CD4-positive, alpha-beta T cell (primary cell): Measurements from ENCODE around the gene MCL1. TPM values are rescaled to one million over a fixed set of nuclear protein-coding genes. Genes with fewer than 3 reads are reported as not detected.
"Not testable (repeated sequence)": the region's sequence is repeated elsewhere in the genome, so short reads cannot be mapped to it uniquely, and the experiment has no call there.

Experiments used
- ATAC-seq: fragments of 200-7000 bp; cut with Tn5 transposase; one replicate; pipeline ENCODE4 v1.10.0; 2022; ENCODE audit warnings: mild to moderate bottlenecking; ENCODE audit not compliant: poor library complexity
- CTCF ChIA-PET: fragments of 350-600 bp; sonication (Branson Sonifier 250); formaldehyde crosslinking; loops from one replicate; lab custom pipeline; 2021; ENCODE audit warnings: antibody characterized with exemption, inconsistent platforms; lab: Charles Lee
- POLR2A ChIA-PET: fragments of 350-600 bp; sonication (Branson Sonifier 250); formaldehyde crosslinking; loops from one replicate; lab custom pipeline; 2021; ENCODE audit warnings: antibody characterized with exemption, inconsistent platforms; lab: Charles Lee
- DNase-seq, 14 experiments: peaks; one replicate each; pipeline ENCODE4 v3.0.0-alpha.2; 2013 to 2020; ENCODE audit warnings: mixed read lengths in 2 of 14
- H3K27ac ChIP-seq, 2 donors: one replicate each; pipeline versions ENCODE4 v1.5.1 to v1.7.0; 2013; ENCODE audit warnings: low read length in 2 of 2, low read depth in 1 of 2, mild to moderate bottlenecking in 1 of 2
- H3K27me3 ChIP-seq, 2 experiments: 1 replicate in 1 of 2; 2 replicates in 1 of 2; pipeline versions ENCODE4 v1.6.1 to v1.7.0; 2013; ENCODE audit warnings: low read length in 2 of 2, control low read depth in 1 of 2, mild to moderate bottlenecking in 1 of 2, moderate library complexity in 1 of 2; ENCODE audit not compliant: insufficient read depth in 2 of 2, control insufficient read depth in 1 of 2
- H3K36me3 ChIP-seq: one replicate; pipeline ENCODE4 v1.6.1; 2013; ENCODE audit warnings: low read length, control low read depth; ENCODE audit not compliant: insufficient read depth
- H3K4me1 ChIP-seq: one replicate; pipeline ENCODE4 v1.6.1; 2013; ENCODE audit warnings: low read length, control low read depth; ENCODE audit not compliant: insufficient read depth
- H3K4me3 ChIP-seq: one replicate; pipeline ENCODE4 v1.5.1; 2013; ENCODE audit warnings: mild to moderate bottlenecking, low read length, moderate library complexity
- H3K9me3 ChIP-seq, 2 experiments: 1 replicate in 1 of 2; 2 replicates in 1 of 2; pipeline versions ENCODE4 v1.6.1 to v1.7.0; 2013; ENCODE audit warnings: low read length in 2 of 2, mild to moderate bottlenecking in 2 of 2, control low read depth in 1 of 2, moderate library complexity in 1 of 2; ENCODE audit not compliant: control insufficient read depth in 1 of 2, insufficient read depth in 1 of 2
- H3K27ac Mint-ChIP-seq: one replicate; pipeline ENCODE4 v1.8.0; 2020; ENCODE audit warnings: mixed read lengths
- H3K27me3 Mint-ChIP-seq: one replicate; pipeline ENCODE4 v1.8.0; 2021; ENCODE audit warnings: mixed read lengths
- H3K36me3 Mint-ChIP-seq: one replicate; pipeline ENCODE4 v1.8.0; 2021; ENCODE audit warnings: low read depth, mixed read lengths
- H3K4me1 Mint-ChIP-seq: one replicate; pipeline ENCODE4 v1.8.0; 2021; ENCODE audit warnings: low read depth, mixed read lengths
- H3K4me3 Mint-ChIP-seq: one replicate; pipeline ENCODE4 v1.8.0; 2020; ENCODE audit warnings: mild to moderate bottlenecking, mixed read lengths
- H3K9me3 Mint-ChIP-seq: one replicate; pipeline ENCODE4 v1.8.0; 2020; ENCODE audit warnings: mixed read lengths
- intact Hi-C, 2 experiments: fragments of 100-400 bp; cut with DNase I in 1 of 2; cut with micrococcal nuclease in 1 of 2; formaldehyde crosslinking; loops; one replicate each; pipeline versions ENCODE4 v1.15.1 to v1.9.0; 2023 to 2025; cut with DNase I, micrococcal nuclease
- total RNA-seq, 174 experiments: library from RNA in 2 of 174; stranded (reverse) in 2 of 174; gene quantifications; one replicate each; pipeline ENCODE4 v1.2.3 and lab custom pipeline; 2021 to 2026
- TF ChIP-seq, protein P1 (sequence below): fragments of 200-600 bp; IDR thresholded peaks from one replicate; pipeline ENCODE4 v1.8.0; 2022; ENCODE audit warnings: antibody characterized with exemption, mild to moderate bottlenecking

MCL1 gene
- total RNA-seq, 2 experiments from 2014 or later, result 737 to 747 TPM

GRCh38 chr1:150596976-150597375 is 17.6 kb upstream of the MCL1 start:
- H3K4me3 Mint-ChIP-seq, result no peak overlapping the region
- Histone ChIP-seq H3K36me3 (peaks cover 10% of the 10 kb centered on the region), H3K27me3 (no peaks in the 10 kb centered on the region), H3K4me3 (no peak overlapping the region), H3K4me1 (peaks cover 4% of the 10 kb centered on the region), H3K9me3 (no peaks in the 10 kb centered on the region), H3K27ac (no peak overlapping the region)
- intact Hi-C loops, result no loop called here
- H3K4me1 Mint-ChIP-seq, result peaks cover 10% of the 10 kb centered on the region
- H3K27ac Mint-ChIP-seq, result peak overlapping the region; percentile 37
- H3K27me3 Mint-ChIP-seq, result no peaks in the 10 kb centered on the region
- DNase-seq (no peak), ATAC-seq (no peak)
- H3K9me3 Mint-ChIP-seq, result no peaks in the 10 kb centered on the region
- CTCF ChIA-PET, result no interaction called here
- TF ChIP-seq, protein P1, sequence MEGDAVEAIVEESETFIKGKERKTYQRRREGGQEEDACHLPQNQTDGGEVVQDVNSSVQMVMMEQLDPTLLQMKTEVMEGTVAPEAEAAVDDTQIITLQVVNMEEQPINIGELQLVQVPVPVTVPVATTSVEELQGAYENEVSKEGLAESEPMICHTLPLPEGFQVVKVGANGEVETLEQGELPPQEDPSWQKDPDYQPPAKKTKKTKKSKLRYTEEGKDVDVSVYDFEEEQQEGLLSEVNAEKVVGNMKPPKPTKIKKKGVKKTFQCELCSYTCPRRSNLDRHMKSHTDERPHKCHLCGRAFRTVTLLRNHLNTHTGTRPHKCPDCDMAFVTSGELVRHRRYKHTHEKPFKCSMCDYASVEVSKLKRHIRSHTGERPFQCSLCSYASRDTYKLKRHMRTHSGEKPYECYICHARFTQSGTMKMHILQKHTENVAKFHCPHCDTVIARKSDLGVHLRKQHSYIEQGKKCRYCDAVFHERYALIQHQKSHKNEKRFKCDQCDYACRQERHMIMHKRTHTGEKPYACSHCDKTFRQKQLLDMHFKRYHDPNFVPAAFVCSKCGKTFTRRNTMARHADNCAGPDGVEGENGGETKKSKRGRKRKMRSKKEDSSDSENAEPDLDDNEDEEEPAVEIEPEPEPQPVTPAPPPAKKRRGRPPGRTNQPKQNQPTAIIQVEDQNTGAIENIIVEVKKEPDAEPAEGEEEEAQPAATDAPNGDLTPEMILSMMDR, result no peak
- POLR2A ChIA-PET, result no interaction called here
- H3K36me3 Mint-ChIP-seq, result peaks cover 18% of the 10 kb centered on the region

GRCh38 chr1:150596095-150596892 is 16.9 kb upstream of the MCL1 start:
- Mint-ChIP-seq H3K4me1 (peaks cover 10% of the 10 kb centered on the region), H3K27me3 (no peaks in the 10 kb centered on the region), H3K4me3 (no peak overlapping the region), H3K27ac (peak overlapping the region; percentile 37), H3K9me3 (no peaks in the 10 kb centered on the region), H3K36me3 (peaks cover 18% of the 10 kb centered on the region)
- peaks cover 4% of the 10 kb centered on the region for H3K4me1 ChIP-seq
- no peak overlapping the region for H3K27ac ChIP-seq
- no peak overlapping the region for H3K4me3 ChIP-seq
- no peak for ATAC-seq
- peak in 2 of 14 experiments; percentile 24 to 38 for DNase-seq
- TF ChIP-seq, protein P1, result no peak
- H3K27me3 ChIP-seq, result no peaks in the 10 kb centered on the region
- ChIA-PET CTCF (interaction anchor here (1.4 kb wide), 1 partner anchor 35 kb away, joined by 4 read pairs; no protein-coding TSS in a partner anchor), POLR2A (no interaction called here)
- intact Hi-C loops, result no loop called here
- H3K36me3 ChIP-seq, result peaks cover 10% of the 10 kb centered on the region
- no peaks in the 10 kb centered on the region for H3K9me3 ChIP-seq

- Mint-ChIP-seq H3K9me3 (no peaks in the 10 kb centered on the region), H3K4me3 (no peak overlapping the region), H3K4me1 (peaks cover 23% of the 10 kb centered on the region), H3K36me3 (peaks cover 34% of the 10 kb centered on the region), H3K27me3 (no peaks in the 10 kb centered on the region), H3K27ac (peak overlapping the region; percentile 5)
- H3K36me3 ChIP-seq, result peaks cover 16% of the 10 kb centered on the region
- no peaks in the 10 kb centered on the region for H3K9me3 ChIP-seq
- CTCF ChIA-PET, result interaction anchor here (0.6 kb wide), 1 partner anchor 8 kb away, joined by 3 read pairs; no protein-coding TSS in a partner anchor
- no peak overlapping the region for H3K4me3 ChIP-seq
- H3K27ac ChIP-seq, result no peak overlapping the region
- DNase-seq, result no peak
- intact Hi-C loops, result loop anchor here in 1 of 2 experiments (5.0 kb wide), 1 partner anchor 220 kb away; the partner anchor contains the start of gene RPRD2
- ATAC-seq, result no peak
- H3K27me3 ChIP-seq, result no peaks in the 10 kb centered on the region
- POLR2A ChIA-PET, result interaction anchor here (0.7 to 5.5 kb wide), 6 partner anchors 10 to 47 kb away, joined by 3 to 30 read pairs (median 4); no protein-coding TSS in a partner anchor
- TF ChIP-seq, protein P1, result no peak
- peaks cover 13% of the 10 kb centered on the region for H3K4me1 ChIP-seq
Measured at GRCh38 chr1:150582371-150582770, 3.0 kb upstream of the MCL1 start.

DNA sequence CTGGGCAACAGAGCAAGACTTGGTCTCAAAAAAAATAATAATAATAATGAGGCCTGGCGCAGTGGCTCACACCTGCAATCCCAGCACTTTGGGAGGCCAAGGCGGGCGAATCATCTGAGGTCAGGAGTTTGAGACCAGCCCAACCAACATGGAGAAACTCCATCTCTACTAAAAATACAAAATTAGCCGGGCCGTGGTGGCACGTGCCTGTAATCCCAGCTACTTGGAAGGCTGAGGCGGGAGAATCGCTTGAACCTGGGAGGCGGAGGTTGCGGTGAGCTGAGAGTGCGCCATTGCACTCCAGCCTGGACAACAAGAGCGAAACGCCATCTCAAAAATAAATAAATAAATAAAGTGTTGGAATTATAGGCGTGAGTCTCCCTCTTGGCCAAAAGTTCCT is 2.6 kb upstream of the MCL1 start:
- POLR2A ChIA-PET, result interaction anchor here (0.7 to 15.4 kb wide), 6 partner anchors 9 to 34 kb away, joined by 3 to 1538 read pairs (median 7); no protein-coding TSS in a partner anchor
- H3K4me3 Mint-ChIP-seq, H3K27me3 ChIP-seq, H3K4me3 ChIP-seq, H3K9me3 Mint-ChIP-seq, H3K9me3 ChIP-seq, DNase-seq, H3K27me3 Mint-ChIP-seq, ATAC-seq, H3K27ac ChIP-seq: not testable (repeated sequence)
- intact Hi-C loops, result loop anchor here in 1 of 2 experiments (5.0 kb wide), 1 partner anchor 220 kb away; the partner anchor contains the start of gene RPRD2
- CTCF ChIA-PET, result interaction anchor here (0.6 to 14.2 kb wide), 2 partner anchors 8 to 20 kb away, joined by 3 to 183 read pairs; no protein-coding TSS in a partner anchor
- peaks cover 20% of the 10 kb centered on the region for H3K36me3 ChIP-seq
- peaks cover 13% of the 10 kb centered on the region for H3K4me1 ChIP-seq
- Mint-ChIP-seq H3K27ac (peak overlapping the region; percentile 5), H3K36me3 (peaks cover 38% of the 10 kb centered on the region), H3K4me1 (peaks cover 23% of the 10 kb centered on the region)
